ENCODE measurements around the gene MAT2A. TPM values are rescaled to one million over a fixed set of nuclear protein-coding genes. Genes with fewer than 3 reads are reported as not detected.

Gene MAT2A
- total RNA-seq, 1 experiment from 2014 or later = 309 TPM

GRCh38 chr2:85511008-85511811 lies 27.8 kb upstream of the MAT2A start:
- H3K4me2 ChIP-seq (ENCODE audit: low read length) = peak overlapping the region; percentile 58
- H3F3A ChIP-seq (ENCODE audit: low read length, unreplicated experiment) = peaks cover under 1% of the 10 kb centered on the region
- ATAC-seq (peak; percentile 87), DNase-seq (peak; percentile 77)
- BruUV-seq (replicated peaks) = TSS peak; percentile 93
- POLR2A ChIA-PET (ENCODE audit: unreplicated experiment) = interaction anchor here (0.6 to 1.3 kb wide), 2 partner anchors 28 to 90 kb away, joined by 3 to 6 read pairs; partner anchors contain the start of gene MAT2A
- no peak overlapping the region for H3K4me3 ChIP-seq (ENCODE audit: low read length)
- H3K9me2 ChIP-seq (replicated peaks; ENCODE audit: low read length) = no peaks in the 10 kb centered on the region
- H3K79me2 ChIP-seq (ENCODE audit: low read length) = no peaks in the 10 kb centered on the region
- peak overlapping the region; percentile 12; the same call in 1 of the 2 replicates for H2AFZ ChIP-seq (ENCODE audit: low read length)
- H3K9me3 ChIP-seq (ENCODE audit: low read length) = no peaks in the 10 kb centered on the region
- CTCF ChIA-PET = no interaction called here
- no peaks in the 10 kb centered on the region for H3K36me3 ChIP-seq (ENCODE audit: low read depth, low read length)
- peak overlapping the region; percentile 64 for H3K9ac ChIP-seq (ENCODE audit: low read length)
- H3K4me1 ChIP-seq (ENCODE audit: insufficient read depth, low read length) = peaks cover 53% of the 10 kb centered on the region
- H4K20me1 ChIP-seq (ENCODE audit: low read length) = no peaks in the 10 kb centered on the region
- H3K27ac ChIP-seq (ENCODE audit: low read length) = peak overlapping the region; percentile 82
- intact Hi-C loops (cut with micrococcal nuclease) = loop anchor here (1.0 kb wide), 3 partner anchors 12 to 90 kb away; no protein-coding TSS in a partner anchor
- no peaks in the 10 kb centered on the region for H3K27me3 ChIP-seq (ENCODE audit: low read length)
- no peak for TF ChIP-seq EZH2 (IDR thresholded peaks at IDR 0.05; ENCODE audit: low read length, unreplicated experiment)

- H3K4me3 ChIP-seq (ENCODE audit: low read length) = no peak overlapping the region
- DNase-seq = no peak
- H3K9ac ChIP-seq (ENCODE audit: low read length) = no peak overlapping the region
- H2AFZ ChIP-seq (ENCODE audit: low read length) = no peak overlapping the region
- H3K27me3 ChIP-seq (ENCODE audit: low read length) = no peaks in the 10 kb centered on the region
- H3K9me3 ChIP-seq (ENCODE audit: low read length) = no peaks in the 10 kb centered on the region
- intact Hi-C loops (cut with micrococcal nuclease) = no loop called here
- H3K79me2 ChIP-seq (ENCODE audit: low read length) = no peaks in the 10 kb centered on the region
- H3K4me1 ChIP-seq (ENCODE audit: insufficient read depth, low read length) = peaks cover 66% of the 10 kb centered on the region
- ChIA-PET CTCF (no interaction called here), POLR2A (ENCODE audit: unreplicated experiment) (no interaction called here)
- no peak overlapping the region for H3K27ac ChIP-seq (ENCODE audit: low read length)
- H4K20me1 ChIP-seq (ENCODE audit: low read length) = no peaks in the 10 kb centered on the region
- peaks cover 8% of the 10 kb centered on the region for H3F3A ChIP-seq (ENCODE audit: low read length, unreplicated experiment)
- no peak for ATAC-seq
- H3K36me3 ChIP-seq (ENCODE audit: low read depth, low read length) = no peaks in the 10 kb centered on the region
- TF ChIP-seq EZH2 (IDR thresholded peaks at IDR 0.05; ENCODE audit: low read length, unreplicated experiment) (no peak), EZH2phosphoT487 (IDR thresholded peaks at IDR 0.05; ENCODE audit: borderline replicate concordance, low read length) (no peak), CTCF (conservative IDR thresholded peaks at IDR 0.05; ENCODE audit: low read depth, low read length) (no peak)
- H3K4me2 ChIP-seq (ENCODE audit: low read length) = no peak overlapping the region
- no peaks in the 10 kb centered on the region for H3K9me2 ChIP-seq (replicated peaks; ENCODE audit: low read length)
- BruUV-seq (replicated peaks) = no TSS peak
Observed at GRCh38 chr2:85514323-85514722, 24.6 kb upstream of the MAT2A start.

GRCh38 chr2:85516653-85517389 lies 22.1 kb upstream of the MAT2A start:
- intact Hi-C loops (cut with micrococcal nuclease) = loop anchor here (2.0 kb wide), 1 partner anchor 20 kb away; no protein-coding TSS in a partner anchor
- BruUV-seq (replicated peaks) = no TSS peak
- Histone ChIP-seq H3K79me2 (ENCODE audit: low read length) (no peaks in the 10 kb centered on the region), H3K27ac (ENCODE audit: low read length) (peak overlapping the region; percentile 88), H3K4me3 (ENCODE audit: low read length) (no peak overlapping the region), H3K36me3 (ENCODE audit: low read depth, low read length) (no peaks in the 10 kb centered on the region), H3K9ac (ENCODE audit: low read length) (peak overlapping the region; percentile 42), H3K9me2 (replicated peaks; ENCODE audit: low read length) (no peaks in the 10 kb centered on the region), H3K9me3 (ENCODE audit: low read length) (no peaks in the 10 kb centered on the region), H4K20me1 (ENCODE audit: low read length) (no peaks in the 10 kb centered on the region), H3K27me3 (ENCODE audit: low read length) (no peaks in the 10 kb centered on the region), H3F3A (ENCODE audit: low read length, unreplicated experiment) (peaks cover 8% of the 10 kb centered on the region), H3K4me1 (ENCODE audit: insufficient read depth, low read length) (peaks cover 51% of the 10 kb centered on the region), H2AFZ (ENCODE audit: low read length) (peak overlapping the region; percentile 51; the same call in 1 of the 2 replicates), H3K4me2 (ENCODE audit: low read length) (peak overlapping the region; percentile 66)
- POLR2A ChIA-PET (ENCODE audit: unreplicated experiment) = interaction anchor here (0.5 to 0.6 kb wide), 3 partner anchors 12 to 59 kb away, joined by 3 to 19 read pairs (median 3); no protein-coding TSS in a partner anchor
- CTCF ChIA-PET = no interaction called here
- DNase-seq (peak; percentile 79), ATAC-seq (peak; percentile 88)
- TF ChIP-seq CTCF (conservative IDR thresholded peaks at IDR 0.05; ENCODE audit: low read depth, low read length) (no peak), EZH2 (IDR thresholded peaks at IDR 0.05; ENCODE audit: low read length, unreplicated experiment) (no peak), EZH2phosphoT487 (IDR thresholded peaks at IDR 0.05; ENCODE audit: borderline replicate concordance, low read length) (no peak)

Measured in PC-3 (cell line).